ENCODE data around the gene FAM240B. TPM values are rescaled to one million over a fixed set of nuclear protein-coding genes. Genes with fewer than 3 reads are reported as not detected.
A peak's percentile ranks its signal among the peaks of the same experiment; 100 is the strongest.

The FAM240B gene
- total RNA-seq, 2 donors from 2014 or later: not detected

DNA sequence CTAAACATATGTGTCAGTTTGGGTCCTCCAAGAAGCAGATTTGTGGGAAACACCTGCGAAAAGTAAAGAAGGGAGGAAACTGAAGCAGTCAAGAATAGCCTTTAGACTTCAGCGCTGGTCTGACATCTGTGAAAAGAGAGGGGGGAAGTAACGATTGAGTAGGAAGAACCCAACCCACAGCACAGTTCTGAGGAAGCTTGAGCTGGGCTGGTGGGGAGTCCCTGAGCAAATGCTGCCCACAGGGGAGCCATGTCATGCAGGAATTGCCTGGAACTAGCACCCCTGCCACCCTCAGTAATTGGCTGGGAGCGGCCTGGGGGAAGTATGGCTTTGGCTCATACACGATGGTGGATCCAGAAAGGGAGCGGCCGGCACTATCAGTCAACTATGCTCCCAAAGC, 20.6 kb downstream of the FAM240B start:
- Histone ChIP-seq H3K27me3 (no peaks in the 10 kb centered on the region), H3K4me3 (no peak overlapping the region), H3K9me3 (no peaks in the 10 kb centered on the region), H3K27ac (no peak overlapping the region), H3K4me1 (no peaks in the 10 kb centered on the region), H3K36me3 (no peaks in the 10 kb centered on the region)
- TF ChIP-seq, protein P1, sequence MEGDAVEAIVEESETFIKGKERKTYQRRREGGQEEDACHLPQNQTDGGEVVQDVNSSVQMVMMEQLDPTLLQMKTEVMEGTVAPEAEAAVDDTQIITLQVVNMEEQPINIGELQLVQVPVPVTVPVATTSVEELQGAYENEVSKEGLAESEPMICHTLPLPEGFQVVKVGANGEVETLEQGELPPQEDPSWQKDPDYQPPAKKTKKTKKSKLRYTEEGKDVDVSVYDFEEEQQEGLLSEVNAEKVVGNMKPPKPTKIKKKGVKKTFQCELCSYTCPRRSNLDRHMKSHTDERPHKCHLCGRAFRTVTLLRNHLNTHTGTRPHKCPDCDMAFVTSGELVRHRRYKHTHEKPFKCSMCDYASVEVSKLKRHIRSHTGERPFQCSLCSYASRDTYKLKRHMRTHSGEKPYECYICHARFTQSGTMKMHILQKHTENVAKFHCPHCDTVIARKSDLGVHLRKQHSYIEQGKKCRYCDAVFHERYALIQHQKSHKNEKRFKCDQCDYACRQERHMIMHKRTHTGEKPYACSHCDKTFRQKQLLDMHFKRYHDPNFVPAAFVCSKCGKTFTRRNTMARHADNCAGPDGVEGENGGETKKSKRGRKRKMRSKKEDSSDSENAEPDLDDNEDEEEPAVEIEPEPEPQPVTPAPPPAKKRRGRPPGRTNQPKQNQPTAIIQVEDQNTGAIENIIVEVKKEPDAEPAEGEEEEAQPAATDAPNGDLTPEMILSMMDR (IDR thresholded peaks at IDR 0.05): no peak
- DNase-seq (ENCODE audit: low spot score): no peak

DNA sequence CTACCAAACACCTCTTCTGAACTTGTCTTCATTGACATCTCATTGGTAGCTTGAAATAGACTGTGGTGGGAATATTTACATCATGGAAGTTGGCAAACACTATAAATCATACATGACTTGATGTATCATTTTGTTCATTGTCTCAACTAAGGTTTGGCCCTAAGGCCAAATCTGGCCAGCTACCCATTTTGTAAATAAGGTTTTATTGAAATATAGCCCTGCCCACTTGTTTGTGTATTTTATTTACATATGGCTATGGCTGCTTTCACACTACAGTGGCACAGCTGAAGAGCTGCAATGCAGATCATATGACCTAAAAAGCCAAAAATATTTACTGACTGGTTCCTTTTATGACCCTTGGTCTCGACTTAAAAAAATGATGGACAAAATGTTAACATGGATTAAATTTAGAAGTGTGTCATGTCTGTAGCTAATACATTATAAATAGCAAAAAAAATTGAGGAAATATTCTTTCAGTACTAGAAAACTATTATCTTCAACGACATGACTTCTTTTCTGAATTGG, 22.1 kb downstream of the FAM240B start:
- Histone ChIP-seq H3K4me3 (no peak overlapping the region), H3K27me3 (no peaks in the 10 kb centered on the region), H3K36me3 (no peaks in the 10 kb centered on the region), H3K27ac (no peak overlapping the region), H3K4me1 (no peaks in the 10 kb centered on the region), H3K9me3 (no peaks in the 10 kb centered on the region)
- DNase-seq (ENCODE audit: low spot score): no peak
- TF ChIP-seq, protein P1 (IDR thresholded peaks at IDR 0.05): no peak

DNA sequence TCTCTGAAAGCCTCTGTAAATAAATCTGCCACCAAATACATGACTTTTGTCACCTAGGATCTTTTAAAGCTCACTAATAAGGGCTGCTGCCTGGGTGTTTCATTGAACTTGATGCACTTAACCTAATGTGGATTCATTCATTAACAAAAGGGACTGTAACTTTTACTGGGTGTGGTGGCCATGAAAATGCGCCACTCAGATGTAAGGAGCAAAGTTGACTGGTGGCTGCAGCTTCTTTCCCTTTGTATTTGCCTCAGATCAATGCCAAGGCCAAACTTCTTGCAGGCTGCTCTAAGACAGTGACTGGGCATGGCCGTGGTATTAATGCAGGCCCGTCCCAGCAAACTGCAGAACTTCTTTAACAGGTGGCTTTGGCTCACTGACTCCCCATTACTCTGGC, 22.9 kb downstream of the FAM240B start:
- H3K4me3 ChIP-seq: no peak overlapping the region
- no peaks in the 10 kb centered on the region for H3K27me3 ChIP-seq
- no peak for DNase-seq (ENCODE audit: low spot score)
- TF ChIP-seq, protein P1 (IDR thresholded peaks at IDR 0.05): no peak
- H3K4me1 ChIP-seq: no peaks in the 10 kb centered on the region
- no peaks in the 10 kb centered on the region for H3K9me3 ChIP-seq
- H3K27ac ChIP-seq: no peak overlapping the region
- H3K36me3 ChIP-seq: no peaks in the 10 kb centered on the region

DNA sequence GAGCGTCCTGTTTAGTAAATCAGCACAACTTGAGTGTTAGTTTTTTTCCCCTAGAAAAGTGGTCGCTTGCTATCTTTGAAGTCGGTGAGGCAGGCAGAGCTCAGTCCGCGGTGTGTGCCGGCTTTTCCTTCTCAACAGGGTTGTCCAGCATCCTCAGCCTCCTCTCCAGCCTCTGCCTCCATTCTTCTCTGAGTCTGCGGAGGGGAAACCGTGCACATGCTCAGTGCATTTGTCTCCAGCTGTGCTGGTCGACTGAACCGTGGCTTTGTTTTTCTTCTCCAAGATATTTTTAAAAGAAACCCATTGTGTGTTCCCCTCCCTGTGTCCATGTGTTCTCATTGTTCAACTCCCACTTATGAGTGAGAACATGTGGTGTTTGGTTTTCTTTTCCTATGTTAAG, 25.3 kb downstream of the FAM240B start:
- Histone ChIP-seq H3K27ac (no peak overlapping the region), H3K4me1 (no peaks in the 10 kb centered on the region), H3K36me3 (no peaks in the 10 kb centered on the region), H3K4me3 (no peak overlapping the region), H3K27me3 (no peaks in the 10 kb centered on the region), H3K9me3 (no peaks in the 10 kb centered on the region)
- DNase-seq (ENCODE audit: low spot score): no peak
- TF ChIP-seq, protein P1 (IDR thresholded peaks at IDR 0.05): no peak

DNA sequence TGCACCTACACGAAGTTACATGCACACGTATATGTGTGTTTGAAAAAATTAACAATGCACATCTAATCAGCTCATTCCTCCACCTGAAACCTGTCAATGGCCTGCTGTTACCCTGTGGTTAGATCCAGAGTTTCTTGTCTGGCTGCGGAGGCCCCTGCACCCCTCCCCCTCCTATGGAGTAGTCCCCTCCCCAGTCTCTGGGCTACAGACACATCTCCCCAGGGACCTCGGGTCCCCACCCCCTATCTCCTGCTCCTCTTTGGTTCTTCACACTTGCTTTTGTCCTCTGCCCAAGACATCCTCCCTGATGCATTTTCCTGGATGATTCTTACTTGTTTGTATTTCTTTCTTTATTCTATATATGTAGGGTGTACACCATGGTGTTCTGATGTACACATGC, 27.2 kb downstream of the FAM240B start:
- Histone ChIP-seq H3K4me3 (no peak overlapping the region), H3K9me3 (no peaks in the 10 kb centered on the region), H3K27ac (no peak overlapping the region), H3K4me1 (no peaks in the 10 kb centered on the region), H3K27me3 (no peaks in the 10 kb centered on the region), H3K36me3 (no peaks in the 10 kb centered on the region)
- DNase-seq (ENCODE audit: low spot score): peak; percentile 11
- TF ChIP-seq, protein P1 (IDR thresholded peaks at IDR 0.05): no peak

DNA sequence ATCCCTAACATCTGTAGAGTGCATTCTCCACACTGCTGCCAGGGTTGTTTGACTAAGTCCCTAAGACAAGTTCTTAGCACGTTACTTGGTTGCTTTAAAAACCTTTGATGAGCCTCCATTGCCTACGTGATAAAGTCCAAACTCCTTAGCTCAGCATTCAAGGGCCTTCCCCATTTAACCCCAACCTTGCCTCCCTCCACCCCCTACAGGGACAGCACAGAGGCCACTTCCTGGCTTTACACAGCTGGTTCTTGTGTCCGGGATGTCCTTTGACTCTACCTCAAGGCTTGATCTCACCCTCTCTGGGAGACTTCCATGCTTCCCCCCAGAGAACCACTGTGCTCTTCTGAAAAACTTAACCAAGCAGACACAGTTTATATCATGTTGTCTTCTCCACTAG, 29.4 kb downstream of the FAM240B start:
- H3K27ac ChIP-seq: no peak overlapping the region
- TF ChIP-seq, protein P1 (IDR thresholded peaks at IDR 0.05): no peak
- H3K27me3 ChIP-seq: no peaks in the 10 kb centered on the region

More for the DNA sequence above, 29.4 kb downstream of the FAM240B start:
- H3K9me3 ChIP-seq: no peaks in the 10 kb centered on the region
- H3K4me1 ChIP-seq: peaks cover 0 to 8% of the 10 kb centered on the region in 2 donors
- DNase-seq (ENCODE audit: low spot score): peak; percentile 30
- H3K36me3 ChIP-seq: no peaks in the 10 kb centered on the region
- H3K4me3 ChIP-seq: no peak overlapping the region

All from right atrium auricular region (tissue), 2 donors.